Kidney glomerular epithelial cell (primary cell): ENCODE results near the gene NOVA2.
A peak's percentile ranks its signal among the peaks of the same experiment; 100 is the strongest.

Experiments
- DNase-seq: peaks from one replicate; lab custom pipeline; 2025; lab: John Stamatoyannopoulos, UW

The NOVA2 gene

DNA sequence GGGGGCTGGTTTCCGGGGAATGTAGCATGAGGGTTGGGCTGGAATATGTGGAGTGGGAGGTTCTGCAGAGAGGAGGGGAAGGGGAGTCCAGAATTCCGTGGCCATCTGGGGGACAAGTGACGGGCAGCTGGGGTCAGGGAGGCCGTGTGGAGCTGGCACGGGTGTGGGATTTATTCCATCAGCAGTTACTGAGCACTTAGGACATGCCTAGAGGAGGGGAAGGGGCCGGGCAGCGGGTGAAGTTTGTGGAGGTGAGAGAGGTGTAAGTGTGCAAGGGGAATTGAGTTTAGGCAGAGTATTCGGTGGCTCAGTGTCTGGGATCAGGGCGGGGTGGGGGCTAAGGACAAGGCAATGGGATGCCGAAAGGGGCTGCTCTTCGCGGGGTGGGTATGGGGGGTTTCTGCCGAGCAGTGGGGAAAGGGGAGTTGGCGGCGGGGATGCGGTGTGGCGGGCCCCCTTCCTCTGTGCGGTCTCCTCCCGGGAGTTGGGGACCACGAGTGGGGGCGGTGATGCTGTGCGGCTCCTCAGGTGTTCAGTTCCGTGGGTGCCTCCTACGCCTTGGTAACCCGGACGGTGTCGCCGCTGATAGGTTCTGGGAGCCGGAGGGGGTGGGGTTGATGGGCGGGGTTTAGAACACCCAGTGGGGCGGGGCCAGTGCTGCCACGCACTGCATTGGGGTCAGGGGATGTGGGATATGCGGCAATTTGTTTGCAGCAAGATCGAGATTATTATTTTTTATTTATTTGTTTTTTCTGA, 27.0 kb upstream of the NOVA2 start:
- no peak for DNase-seq

DNA sequence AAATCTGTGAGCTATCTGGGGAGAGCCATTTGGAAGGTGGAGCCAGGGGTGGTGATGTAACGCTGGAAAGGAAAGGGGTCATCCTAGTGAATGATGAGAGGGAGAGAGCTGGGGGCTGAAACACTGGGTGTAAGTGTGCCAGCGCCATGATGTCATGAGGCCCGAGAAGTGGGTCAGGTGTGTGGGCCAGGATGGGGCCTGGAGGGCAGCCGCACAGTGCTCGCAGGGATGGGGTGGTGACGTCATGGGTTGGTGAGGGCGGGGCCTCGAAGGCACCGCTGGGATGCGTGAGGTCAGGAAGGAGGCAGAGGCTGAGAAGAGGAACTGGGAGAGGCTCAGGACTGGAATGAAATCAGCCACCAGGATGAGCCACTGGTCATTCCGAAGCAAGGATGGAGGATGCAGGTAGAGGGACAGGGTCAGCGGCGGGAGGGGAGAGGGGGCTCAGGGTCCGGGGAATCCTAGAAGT, 26.0 kb upstream of the NOVA2 start:
- DNase-seq, result no peak

DNA sequence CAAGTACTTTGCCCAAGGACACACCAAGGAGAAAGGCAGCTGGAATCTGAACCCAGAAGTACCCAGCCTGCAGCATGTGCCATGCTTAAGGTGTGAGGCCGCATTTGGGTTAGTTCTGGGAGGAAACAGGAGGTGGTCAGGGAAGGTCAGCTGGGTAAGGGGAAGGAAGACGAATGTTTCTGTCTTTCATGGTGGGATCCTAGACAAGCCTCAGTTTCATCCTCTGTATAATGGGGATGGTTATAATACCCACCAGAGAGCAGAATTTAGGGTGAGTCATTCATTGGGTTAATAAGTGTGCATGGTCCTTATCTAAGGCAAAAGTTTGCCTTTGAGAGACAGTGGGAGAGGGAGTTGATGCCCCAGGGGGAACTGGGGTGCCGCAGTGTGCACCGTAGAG, 25.2 kb upstream of the NOVA2 start:
- DNase-seq, result no peak

DNA sequence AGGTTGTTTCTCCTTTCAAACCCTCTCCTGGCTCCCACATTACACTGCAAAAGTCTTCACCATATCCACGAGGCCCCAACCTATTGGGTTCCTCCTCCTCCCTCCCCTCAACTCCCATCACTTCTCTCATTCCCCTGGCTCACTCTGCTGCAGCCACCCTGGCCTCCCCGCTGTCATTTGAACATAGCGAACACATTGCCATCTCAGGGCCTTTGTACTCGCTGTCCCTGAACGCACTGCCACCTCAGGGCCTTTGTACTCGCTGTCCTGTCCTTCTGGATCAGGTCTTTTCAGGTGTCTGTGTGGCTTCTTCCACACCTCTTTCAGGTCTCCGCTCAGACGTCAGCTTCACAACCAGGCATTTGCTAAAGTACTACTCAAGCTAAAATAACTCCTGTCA, 23.3 kb upstream of the NOVA2 start:
- DNase-seq, result no peak

DNA sequence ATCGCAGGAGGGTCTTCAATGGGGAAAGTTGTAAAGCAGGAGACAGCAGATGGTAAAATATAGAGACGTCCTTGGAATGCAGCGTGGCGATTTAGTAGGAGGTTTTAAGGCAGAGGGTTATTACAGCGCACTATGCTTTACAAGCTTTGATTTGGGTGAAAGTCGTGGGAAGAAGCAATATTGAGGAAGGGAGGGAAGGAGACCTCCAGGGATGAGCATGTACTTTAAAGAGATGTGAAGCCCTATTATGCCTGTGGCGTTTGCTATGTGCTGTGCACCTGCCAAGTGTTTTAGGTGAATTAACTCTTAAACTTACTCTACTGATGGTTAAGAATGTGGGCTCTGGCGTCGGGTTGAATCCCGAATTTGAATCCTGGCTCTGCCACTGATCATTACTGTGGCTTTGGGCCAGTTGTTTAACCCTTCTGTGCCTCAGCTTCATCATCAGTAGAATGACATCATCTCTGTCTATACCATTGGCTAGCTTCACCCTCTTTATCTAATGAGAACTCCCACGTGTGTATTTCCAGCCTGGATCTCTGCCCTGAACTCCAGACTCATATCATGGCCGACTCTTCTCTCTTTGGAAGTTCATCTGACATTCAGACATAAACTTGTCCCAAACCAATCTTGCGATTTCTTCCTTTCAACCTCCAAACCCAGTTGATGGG, 22.2 kb upstream of the NOVA2 start:
- DNase-seq, result peak; percentile 4

DNA sequence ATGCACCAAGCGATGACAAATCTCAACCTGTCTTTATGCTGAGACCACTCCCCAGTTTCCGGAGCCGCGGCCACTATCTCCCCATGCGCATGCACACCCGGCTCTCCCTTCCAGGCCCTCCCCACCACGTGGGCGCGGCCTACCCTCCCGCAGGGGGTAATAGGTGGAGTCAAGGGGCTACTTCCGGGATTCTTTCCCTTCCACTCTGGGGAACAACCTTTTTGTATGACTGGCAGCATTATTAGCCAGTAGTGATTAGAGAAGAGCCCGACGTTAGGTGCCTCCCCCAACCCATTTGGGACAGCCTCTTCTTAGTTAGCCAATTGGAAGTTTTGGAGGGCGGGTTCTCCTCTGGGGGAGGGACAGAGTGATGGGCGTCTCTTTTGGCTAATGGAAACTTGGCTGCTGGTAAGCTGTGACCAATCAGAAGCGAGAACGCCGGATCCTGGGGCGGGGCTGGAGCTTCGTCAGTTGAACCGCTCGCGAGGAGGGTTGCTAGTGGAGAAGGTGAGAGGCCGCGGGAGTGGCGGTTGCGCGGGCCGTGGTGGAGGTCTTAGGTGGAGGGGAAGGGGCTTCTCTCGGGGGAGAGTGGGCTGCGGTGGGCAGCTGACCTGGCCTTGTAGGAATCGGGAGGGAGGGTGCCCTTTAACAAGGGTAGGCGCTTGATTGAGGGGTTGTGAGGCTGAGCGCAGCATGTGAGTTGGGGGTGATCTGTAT, 21.5 kb upstream of the NOVA2 start, which contains the start of gene CCDC61:
TSS of gene CCDC61 (plus strand) at position 470 of the 717 bp plus-strand sequence. CDS start 7,552 bp downstream, outside the sequence.
- peak; percentile 100 for DNase-seq

DNA sequence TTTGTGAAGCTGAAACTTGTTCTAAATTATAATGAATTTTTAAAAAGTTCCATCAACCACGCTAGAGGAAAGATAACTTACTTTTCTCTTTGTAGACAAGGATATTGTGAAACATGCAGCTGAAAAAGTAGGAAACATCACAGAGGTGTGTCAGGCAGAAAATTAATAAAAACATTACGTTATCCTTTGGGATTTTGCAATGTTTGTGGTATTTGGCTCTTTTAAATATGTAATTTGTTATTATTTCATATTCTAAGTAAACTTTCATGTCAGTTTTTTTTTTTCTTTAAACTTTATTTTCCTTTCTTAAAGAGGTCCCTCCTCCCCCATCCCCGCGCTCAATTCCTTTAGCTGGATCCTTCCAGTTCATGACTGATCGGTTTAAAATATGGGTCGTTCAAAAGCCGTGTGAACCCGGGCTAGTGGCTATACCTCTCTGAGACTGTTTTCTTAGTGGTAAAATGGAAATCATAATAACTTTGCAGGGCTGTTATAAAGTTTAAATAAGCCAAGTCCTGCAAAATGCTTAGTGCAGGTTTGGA, 20.9 kb upstream of the NOVA2 start:
- no peak for DNase-seq

DNA sequence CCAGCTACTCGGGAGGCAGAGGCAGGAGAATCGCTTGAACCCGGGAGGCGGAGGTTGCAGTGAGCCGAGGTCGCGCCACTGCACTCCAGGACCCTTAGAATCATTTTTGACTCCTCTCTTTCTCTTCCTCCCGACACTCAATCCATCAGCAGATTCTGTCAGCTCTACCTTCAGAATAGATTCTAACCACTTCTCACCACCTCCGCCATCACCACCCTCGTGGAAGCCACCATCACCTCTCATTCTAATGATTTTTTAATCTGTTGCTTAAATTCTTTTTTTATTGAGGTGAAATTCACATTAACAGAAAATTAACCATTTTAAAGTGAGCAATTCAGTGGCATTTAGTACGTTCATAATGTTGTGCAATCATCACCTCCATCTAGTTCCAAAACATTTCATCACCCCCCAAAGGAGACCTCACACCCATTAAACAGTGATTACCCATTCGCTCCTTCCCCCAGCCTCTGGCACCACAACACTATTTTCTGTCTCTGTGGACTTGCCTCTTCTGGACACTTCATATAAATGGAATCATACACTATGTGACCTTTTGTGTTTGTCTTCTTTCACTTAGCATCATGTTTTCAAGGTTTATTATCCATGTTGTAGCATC, 16.6 kb upstream of the NOVA2 start:
- DNase-seq, result no peak

DNA sequence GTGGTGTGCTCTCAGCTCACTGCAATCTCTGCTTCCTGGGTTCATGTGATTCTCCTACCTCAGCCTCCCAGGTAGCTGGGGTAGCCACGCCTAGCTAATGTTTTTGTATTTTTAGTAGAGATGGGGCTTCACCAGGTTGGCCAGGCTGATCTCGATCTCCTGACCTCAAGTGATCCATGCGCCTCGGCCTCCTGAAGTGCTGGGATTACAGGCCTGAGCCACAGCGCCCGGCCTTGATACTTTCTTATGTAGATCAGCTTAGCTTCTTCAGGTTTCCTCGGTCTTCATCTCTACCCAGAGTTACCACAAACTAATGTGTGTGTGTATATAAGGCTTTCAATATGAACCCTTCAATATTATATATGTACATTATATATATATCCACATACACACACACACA, 11.7 kb upstream of the NOVA2 start:
- DNase-seq, result no peak

DNA sequence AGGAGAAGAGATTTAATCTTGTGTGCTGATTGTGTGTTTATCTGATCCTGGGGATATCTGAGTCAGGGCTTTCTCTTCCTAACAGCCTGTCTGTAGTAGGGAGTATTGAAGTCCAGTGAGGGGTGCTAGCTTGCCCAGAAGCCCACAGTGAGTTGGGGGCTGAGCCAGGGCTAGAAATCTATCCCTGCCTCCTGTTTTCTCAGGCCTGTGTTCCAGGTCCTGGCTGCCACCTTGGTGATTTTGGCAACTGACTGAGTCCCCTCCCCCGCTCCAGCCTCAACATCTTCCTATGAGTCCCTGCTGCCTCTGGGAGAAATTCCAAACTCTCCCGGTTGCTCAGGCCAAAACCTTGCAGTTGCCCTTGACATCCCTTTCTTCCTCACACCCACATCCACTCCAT, 7.7 kb upstream of the NOVA2 start:
- DNase-seq, result no peak

DNA sequence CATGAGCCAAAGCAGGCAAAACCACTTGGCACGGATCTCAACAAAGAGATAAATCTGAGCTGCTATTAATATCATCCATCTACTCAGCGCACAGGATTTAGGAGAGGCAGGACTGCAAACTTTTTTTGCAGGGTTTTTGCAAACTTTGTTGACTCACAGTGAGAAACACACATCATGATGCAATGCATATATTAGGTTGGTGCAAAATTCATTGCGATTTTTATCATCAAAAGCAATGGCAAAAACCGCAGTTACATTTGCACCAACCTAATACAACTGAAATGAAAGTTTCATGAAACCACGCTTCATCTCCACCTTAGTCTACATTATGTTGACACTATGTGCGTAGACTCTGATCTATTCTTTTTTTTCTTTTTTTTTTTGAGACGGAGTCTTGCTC, 4.5 kb upstream of the NOVA2 start:
- no peak for DNase-seq

DNA sequence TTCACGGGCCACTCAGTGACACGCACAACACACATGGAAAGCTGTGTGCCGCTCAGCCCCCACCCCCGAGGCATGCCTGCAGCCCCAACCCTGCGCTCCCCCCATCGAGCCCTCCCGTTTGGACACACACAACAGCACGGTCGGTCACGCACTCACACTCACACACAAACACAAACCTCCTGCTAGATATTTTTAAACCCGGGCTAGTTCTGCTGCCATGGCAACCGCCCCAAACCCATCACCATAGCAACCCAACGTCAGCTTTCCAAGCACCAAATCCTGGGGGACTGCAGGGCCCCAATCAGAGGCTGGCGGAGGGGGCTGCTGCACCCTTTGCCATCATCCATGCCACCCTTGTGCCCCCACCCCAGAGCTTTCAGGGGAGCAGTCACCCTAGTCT, 2.5 kb upstream of the NOVA2 start:
- no peak for DNase-seq

DNA sequence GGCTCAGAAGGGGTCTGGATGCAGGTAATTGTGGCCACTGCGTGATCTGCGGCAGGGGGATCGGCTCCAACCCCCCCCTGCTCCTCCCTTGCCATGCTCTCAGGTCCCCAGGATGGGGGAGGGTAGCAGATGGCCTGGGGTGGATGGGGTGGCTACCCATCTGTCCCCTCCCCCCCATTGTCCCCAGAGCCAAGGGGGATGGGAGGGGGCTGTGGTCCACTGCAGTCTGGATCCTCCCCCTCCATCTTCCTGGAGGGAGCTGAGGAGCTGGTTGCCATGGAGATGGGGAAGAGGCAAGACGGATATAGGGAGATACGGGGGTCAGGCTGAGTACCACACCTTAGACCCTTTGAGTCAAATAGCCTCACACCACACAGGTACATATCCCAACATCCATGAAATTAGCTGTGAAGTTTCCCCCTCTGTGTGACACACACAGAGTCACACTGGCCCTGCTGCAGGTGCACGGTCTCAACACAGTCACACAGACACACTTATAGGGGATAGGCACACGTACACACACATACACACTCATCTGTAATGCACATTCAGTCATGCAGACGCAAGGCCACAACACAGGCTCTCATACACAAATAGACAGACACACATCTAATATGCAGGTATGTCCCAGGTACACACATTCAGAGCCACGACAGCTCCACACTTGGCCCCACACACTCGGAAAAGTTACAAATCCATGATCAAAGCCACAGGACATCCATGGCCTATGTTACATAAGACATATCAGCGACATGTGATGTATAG, 1.8 kb upstream of the NOVA2 start:
- DNase-seq, result no peak

DNA sequence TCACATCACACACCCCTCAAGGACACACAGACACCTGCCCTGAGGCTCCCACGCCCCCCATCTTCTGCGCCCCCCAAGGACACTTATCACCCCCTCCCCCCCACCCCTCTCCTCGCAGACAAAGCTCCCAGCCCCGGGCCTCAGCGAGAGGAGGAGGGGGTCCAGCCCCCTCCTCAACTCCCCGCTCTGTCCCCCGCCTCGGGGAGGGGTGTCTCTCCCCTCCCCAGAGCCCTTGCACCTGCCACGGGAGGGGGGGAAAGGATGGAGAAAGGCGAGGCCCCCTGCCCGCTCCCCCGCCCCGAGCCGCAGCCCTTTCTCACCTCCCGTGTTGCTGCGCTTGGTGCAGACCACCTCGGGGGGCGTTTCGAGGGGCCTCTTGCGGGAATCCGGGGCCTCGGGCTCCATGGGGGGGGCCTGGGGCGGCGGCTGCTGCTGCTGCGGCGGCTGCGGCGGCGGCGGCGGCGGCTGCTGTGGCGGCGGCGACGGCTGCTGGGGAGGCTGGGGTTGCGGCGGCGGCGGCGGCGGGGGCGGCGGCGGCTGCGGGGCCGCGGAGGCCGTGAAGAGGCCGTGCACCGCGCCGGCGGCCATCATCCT, 621 bp downstream of the NOVA2 start:
- DNase-seq, result no peak

DNA sequence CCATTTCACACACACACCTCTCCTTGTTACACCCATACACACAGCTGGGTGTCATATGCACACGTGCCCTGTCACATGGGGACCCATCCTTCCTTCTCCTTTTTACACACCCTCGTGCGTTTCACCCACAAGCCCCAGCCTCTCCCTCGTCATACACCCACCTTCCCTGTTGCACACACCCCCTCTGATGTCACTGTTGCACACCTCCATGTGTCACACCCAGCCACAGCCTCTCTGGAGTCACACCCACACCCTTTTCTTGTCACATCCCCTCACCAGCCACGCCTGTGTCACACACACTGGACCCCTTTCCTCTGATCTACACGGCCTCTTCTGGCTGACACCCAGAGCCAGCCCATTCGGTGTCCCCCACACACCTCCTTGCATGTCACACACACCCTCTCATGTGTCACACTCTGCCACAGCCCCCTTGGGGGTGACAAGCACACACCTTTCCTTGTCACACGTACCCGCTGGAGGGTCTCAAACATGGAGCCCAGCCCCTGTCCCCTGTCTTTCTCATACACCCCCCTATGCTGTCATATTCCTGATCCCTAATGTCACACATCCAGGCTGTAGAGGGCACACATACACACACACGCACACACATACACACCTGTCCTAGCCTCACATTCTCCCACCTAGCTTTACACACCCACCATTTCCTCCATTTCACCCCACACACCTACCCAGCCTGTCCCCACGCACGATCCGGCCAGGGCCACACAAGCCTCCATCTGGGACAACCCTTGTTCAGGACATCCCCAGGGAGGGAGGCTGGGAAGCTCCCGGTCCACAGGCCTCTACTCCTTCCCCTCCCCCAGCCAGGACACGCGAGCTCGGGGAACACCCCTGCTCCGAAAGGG, 1.4 kb downstream of the NOVA2 start:
- no peak for DNase-seq

DNA sequence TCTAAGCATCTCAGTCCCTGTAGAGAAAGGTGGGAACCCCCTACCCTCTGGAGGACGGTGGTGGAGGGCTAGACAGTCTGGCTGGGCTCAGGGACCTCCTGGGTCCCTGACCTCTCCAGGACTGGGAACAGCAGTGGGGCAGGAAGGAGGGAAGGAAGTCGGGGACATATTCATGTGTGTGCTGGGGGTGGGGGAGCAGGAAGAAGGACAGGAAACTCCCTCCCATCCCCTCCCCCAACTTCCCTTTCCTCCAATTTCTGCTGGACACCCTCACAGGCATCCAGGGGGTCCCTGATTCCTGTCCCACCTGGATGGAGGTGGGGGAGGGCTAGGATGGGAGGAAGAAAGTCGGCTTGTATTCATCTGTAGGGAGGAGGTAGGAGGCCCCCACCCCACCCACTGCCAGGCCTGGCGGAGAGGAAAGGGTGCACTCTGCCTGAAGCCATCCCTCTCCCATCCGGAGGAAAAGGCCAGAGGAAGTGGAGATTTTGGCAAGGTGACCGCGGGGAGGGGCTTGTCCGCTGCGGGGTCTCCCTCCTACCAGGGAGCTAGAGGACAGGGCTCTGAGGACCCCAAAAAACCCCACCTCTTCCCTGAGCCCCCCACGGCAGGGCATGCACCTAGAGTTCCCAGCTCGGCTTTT, 2.3 kb downstream of the NOVA2 start:
- DNase-seq, result no peak

DNA sequence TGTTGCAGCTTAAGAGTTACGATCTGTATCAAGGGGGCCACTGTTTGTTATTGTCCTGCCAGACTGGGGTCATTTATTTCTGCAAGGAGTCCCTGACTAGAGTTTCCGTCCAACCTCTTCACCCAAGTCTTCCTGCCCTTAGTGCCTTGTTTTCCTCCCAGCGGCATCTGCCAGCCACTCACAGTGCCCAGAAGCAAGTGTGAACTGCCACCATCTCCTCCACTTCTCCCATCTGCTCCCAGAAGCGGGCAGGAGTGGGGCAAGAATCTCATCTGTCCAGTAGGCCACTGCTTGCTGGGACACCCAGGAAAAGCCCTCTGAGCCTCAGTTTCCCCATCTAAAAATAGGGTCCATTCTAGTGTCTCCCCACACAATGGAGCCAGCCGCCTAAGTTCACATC, 4.0 kb downstream of the NOVA2 start:
- DNase-seq, result no peak

DNA sequence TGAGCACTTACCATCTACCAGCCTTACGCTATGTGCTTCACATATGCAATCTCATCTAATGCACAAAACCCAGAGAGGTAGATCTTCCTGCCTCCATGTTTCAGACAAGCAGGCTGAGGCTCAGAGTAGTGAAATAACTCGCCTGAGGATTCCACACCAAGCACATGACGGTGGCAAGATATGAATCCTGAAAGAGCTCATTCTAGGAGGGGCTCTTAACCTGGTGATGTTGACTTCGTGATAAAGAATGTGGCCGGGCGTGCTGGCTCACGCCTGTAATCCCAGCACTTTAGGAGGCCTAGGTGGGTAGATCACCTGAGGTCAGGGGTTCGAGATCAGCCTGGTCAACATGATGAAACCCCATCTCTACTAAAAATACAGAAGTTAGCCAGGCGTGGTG, 5.0 kb downstream of the NOVA2 start:
- no peak for DNase-seq

DNA sequence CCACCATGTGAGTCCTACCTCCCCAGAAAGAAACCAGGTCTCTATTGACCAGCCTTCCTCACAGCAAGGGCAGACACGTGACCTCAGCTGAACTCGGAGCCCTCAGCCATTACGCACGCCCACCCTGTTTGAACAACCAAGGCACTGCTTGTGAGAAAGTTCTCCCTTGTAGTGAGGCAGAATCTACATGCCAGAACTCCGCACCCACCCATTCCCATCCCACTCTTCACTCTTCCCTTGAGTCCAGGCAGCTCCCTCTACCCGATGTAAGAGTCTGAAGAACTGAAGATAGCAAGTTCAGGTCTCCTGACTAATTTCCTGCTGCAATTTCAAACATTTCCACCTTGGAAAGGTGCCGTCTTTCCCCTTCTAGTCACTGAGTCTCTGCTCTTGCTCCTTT, 6.4 kb downstream of the NOVA2 start:
- DNase-seq, result no peak

DNA sequence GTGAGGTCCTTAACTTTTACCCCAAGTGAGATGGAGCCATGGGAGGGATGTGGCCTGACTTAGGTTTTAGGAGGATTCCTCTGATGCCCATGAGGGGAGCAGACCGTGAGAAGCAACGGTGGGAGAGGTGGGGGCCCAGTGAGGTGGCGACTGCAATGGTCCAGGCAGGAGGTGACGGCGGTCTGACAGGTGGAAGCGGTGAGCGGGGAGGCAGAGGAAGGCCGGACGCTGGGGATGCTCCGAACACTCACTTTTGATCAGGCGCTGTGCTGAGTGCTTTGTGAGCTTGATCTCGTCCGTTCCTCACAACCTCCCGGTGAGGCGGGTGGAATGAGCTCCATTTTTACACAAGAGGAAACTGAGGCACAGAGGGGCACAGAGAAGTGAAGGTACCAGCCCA, 11.6 kb downstream of the NOVA2 start:
- no peak for DNase-seq
